IPS-20b (cell line): ENCODE results near the gene ABTB2.

ENCODE experiments used
- H3K27ac ChIP-seq: one replicate; pipeline ENCODE4 v1.5.1; 2013; ENCODE audit warnings: low read length
- H3K27me3 ChIP-seq: 2 replicates; pipeline ENCODE4 v1.6.1; 2013; ENCODE audit warnings: mild to moderate bottlenecking, low read length, inconsistent platforms; ENCODE audit not compliant: insufficient read depth
- H3K36me3 ChIP-seq: 2 replicates; pipeline ENCODE4 v1.6.1; 2013; ENCODE audit warnings: low read depth, mild to moderate bottlenecking, inconsistent platforms, low read length, moderate library complexity; ENCODE audit not compliant: insufficient read depth
- H3K4me1 ChIP-seq: 2 replicates; pipeline ENCODE4 v1.6.1; 2013; ENCODE audit warnings: mild to moderate bottlenecking, control low read depth, inconsistent platforms, low read length, moderate library complexity; ENCODE audit not compliant: insufficient read depth
- H3K4me3 ChIP-seq: 2 replicates; pipeline ENCODE4 v1.5.1; 2013; ENCODE audit warnings: mild to moderate bottlenecking, low read length, inconsistent platforms
- H3K9ac ChIP-seq: 2 replicates; pipeline ENCODE4 v1.6.1; 2013; ENCODE audit warnings: low read depth, mild to moderate bottlenecking, inconsistent platforms, low read length, moderate library complexity
- H3K9me3 ChIP-seq: 2 replicates; pipeline ENCODE4 v1.6.1; 2013; ENCODE audit warnings: mild to moderate bottlenecking, low read depth, low read length, inconsistent platforms; ENCODE audit not compliant: insufficient read depth

Gene ABTB2

GRCh38 chr11:34327804-34328631, 29.8 kb downstream of the ABTB2 start:
- Histone ChIP-seq H3K9me3 (no peaks in the 10 kb centered on the region), H3K27ac (no peak overlapping the region), H3K27me3 (no peaks in the 10 kb centered on the region), H3K36me3 (no peaks in the 10 kb centered on the region), H3K4me1 (peaks cover 5% of the 10 kb centered on the region; the same call in 1 of the 2 replicates), H3K4me3 (no peak overlapping the region), H3K9ac (no peak overlapping the region)

- H3K27ac ChIP-seq, result no peak overlapping the region
- H3K9me3 ChIP-seq, result no peaks in the 10 kb centered on the region
- no peaks in the 10 kb centered on the region for H3K4me1 ChIP-seq
- no peak overlapping the region for H3K4me3 ChIP-seq
- no peaks in the 10 kb centered on the region for H3K27me3 ChIP-seq
- H3K36me3 ChIP-seq, result no peaks in the 10 kb centered on the region
- no peak overlapping the region for H3K9ac ChIP-seq
These were observed 33.3 kb downstream of the ABTB2 start for GRCh38 chr11:34324466-34324865.

- no peaks in the 10 kb centered on the region for H3K36me3 ChIP-seq
- H3K27me3 ChIP-seq, result no peaks in the 10 kb centered on the region
- H3K9ac ChIP-seq, result no peak overlapping the region
- H3K4me1 ChIP-seq, result no peaks in the 10 kb centered on the region
- no peak overlapping the region for H3K4me3 ChIP-seq
- H3K9me3 ChIP-seq, result no peaks in the 10 kb centered on the region
- H3K27ac ChIP-seq, result no peak overlapping the region
These were observed 34.2 kb downstream of the ABTB2 start for GRCh38 chr11:34323601-34324000.

GRCh38 chr11:34318111-34319037, 39.4 kb downstream of the ABTB2 start:
- Histone ChIP-seq H3K27me3 (no peaks in the 10 kb centered on the region), H3K4me3 (no peak overlapping the region), H3K36me3 (no peaks in the 10 kb centered on the region), H3K9me3 (no peaks in the 10 kb centered on the region), H3K27ac (no peak overlapping the region), H3K4me1 (peaks cover 6% of the 10 kb centered on the region; the same call in 1 of the 2 replicates), H3K9ac (no peak overlapping the region)

- Histone ChIP-seq H3K27me3 (no peaks in the 10 kb centered on the region), H3K4me1 (peaks cover 6% of the 10 kb centered on the region; the same call in 1 of the 2 replicates), H3K36me3 (no peaks in the 10 kb centered on the region), H3K9me3 (no peaks in the 10 kb centered on the region), H3K9ac (no peak overlapping the region), H3K4me3 (no peak overlapping the region), H3K27ac (no peak overlapping the region)
These were observed 40.1 kb downstream of the ABTB2 start for GRCh38 chr11:34317666-34318065.

- no peak overlapping the region for H3K27ac ChIP-seq
- no peak overlapping the region for H3K9ac ChIP-seq
These were observed 40.8 kb downstream of the ABTB2 start for GRCh38 chr11:34317036-34317360.

GRCh38 chr11:34316347-34317035, 41.3 kb downstream of the ABTB2 start:
- Histone ChIP-seq H3K27ac (no peak overlapping the region), H3K9ac (no peak overlapping the region), H3K27me3 (no peaks in the 10 kb centered on the region), H3K9me3 (no peaks in the 10 kb centered on the region), H3K36me3 (no peaks in the 10 kb centered on the region), H3K4me3 (no peak overlapping the region), H3K4me1 (peaks cover 6% of the 10 kb centered on the region; the same call in 1 of the 2 replicates)

More at GRCh38 chr11:34317036-34317360, 40.8 kb downstream of the ABTB2 start:
- Histone ChIP-seq H3K9me3 (no peaks in the 10 kb centered on the region), H3K4me1 (peaks cover 6% of the 10 kb centered on the region; the same call in 1 of the 2 replicates), H3K27me3 (no peaks in the 10 kb centered on the region), H3K36me3 (no peaks in the 10 kb centered on the region), H3K4me3 (no peak overlapping the region)

GRCh38 chr11:34315394-34315793, 42.4 kb downstream of the ABTB2 start:
- H3K27me3 ChIP-seq, result no peaks in the 10 kb centered on the region
- H3K9ac ChIP-seq, result no peak overlapping the region
- no peak overlapping the region for H3K27ac ChIP-seq
- H3K4me3 ChIP-seq, result no peak overlapping the region
- H3K36me3 ChIP-seq, result no peaks in the 10 kb centered on the region
- H3K9me3 ChIP-seq, result no peaks in the 10 kb centered on the region
- H3K4me1 ChIP-seq, result peaks cover 6% of the 10 kb centered on the region; the same call in 1 of the 2 replicates

GRCh38 chr11:34314936-34315335, 42.9 kb downstream of the ABTB2 start:
- no peaks in the 10 kb centered on the region for H3K9me3 ChIP-seq
- H3K4me3 ChIP-seq, result no peak overlapping the region
- no peaks in the 10 kb centered on the region for H3K36me3 ChIP-seq
- H3K9ac ChIP-seq, result no peak overlapping the region
- no peaks in the 10 kb centered on the region for H3K27me3 ChIP-seq
- no peak overlapping the region for H3K27ac ChIP-seq
- H3K4me1 ChIP-seq, result peaks cover 10% of the 10 kb centered on the region; the same call in 1 of the 2 replicates

GRCh38 chr11:34314176-34314575, 43.6 kb downstream of the ABTB2 start:
- Histone ChIP-seq H3K27ac (no peak overlapping the region), H3K4me1 (peaks cover 15% of the 10 kb centered on the region; the same call in 1 of the 2 replicates), H3K9me3 (no peaks in the 10 kb centered on the region), H3K9ac (no peak overlapping the region), H3K27me3 (no peaks in the 10 kb centered on the region), H3K4me3 (no peak overlapping the region), H3K36me3 (no peaks in the 10 kb centered on the region)

GRCh38 chr11:34313099-34313517, 44.7 kb downstream of the ABTB2 start:
- no peak overlapping the region for H3K9ac ChIP-seq
- peaks cover 19% of the 10 kb centered on the region; the same call in 1 of the 2 replicates for H3K4me1 ChIP-seq
- no peaks in the 10 kb centered on the region for H3K36me3 ChIP-seq
- H3K9me3 ChIP-seq, result no peaks in the 10 kb centered on the region
- H3K27me3 ChIP-seq, result no peaks in the 10 kb centered on the region
- no peak overlapping the region for H3K27ac ChIP-seq
- H3K4me3 ChIP-seq, result no peak overlapping the region
